SK-N-SH (cell line): ENCODE measurements around the gene CCDC106. TPM values are rescaled to one million over a fixed set of nuclear protein-coding genes. Genes with fewer than 3 reads are reported as not detected.

Experiments used
- CTCF ChIA-PET: fragments of 300-600, 350-600 bp; formaldehyde crosslinking; extraction: SDS; loops from one replicate; lab custom pipeline; 2021; lab: Yijun Ruan, JAX
- POLR2A ChIA-PET: fragments of 350-600 bp; sonication (Branson Sonifier 250); formaldehyde crosslinking; extraction: SDS; loops from one replicate; lab custom pipeline; 2020; ENCODE audit warnings: antibody characterized with exemption, inconsistent platforms; lab: Yijun Ruan, JAX
- DNase-seq: peaks from one replicate; pipeline ENCODE4 v3.0.0; 2012
- H2AFZ ChIP-seq: fragments of 200-600 bp; sonication (generic); 2 replicates; pipeline ENCODE4 v1.8.1; 2016; ENCODE audit warnings: antibody characterized with exemption, mild to moderate bottlenecking, low read depth
- H3F3A ChIP-seq: fragments of 200-600 bp; sonication (generic); replicated peaks from 2 replicates; pipeline ENCODE3; 2016; ENCODE audit warnings: antibody characterized with exemption, mild to moderate bottlenecking; ENCODE audit not compliant: insufficient read depth
- H3K27ac ChIP-seq, 2 experiments: fragments of 200-500 bp in 1 of 2; fragments of 200-600 bp in 1 of 2; sonication (Bioruptor generic) in 1 of 2; sonication (generic), shearing (Covaris generic) in 1 of 2; 2 replicates each; pipeline versions ENCODE4 v1.5.1 to v1.6.1; 2014 to 2016; ENCODE audit warnings: low read depth in 2 of 2, inconsistent platforms in 1 of 2, low read length in 1 of 2, mild to moderate bottlenecking in 1 of 2, mixed read lengths in 1 of 2
- H3K27me3 ChIP-seq: fragments of 200-600 bp; sonication (generic), shearing (Covaris generic); 2 replicates; pipeline ENCODE4 v1.6.1; 2016; ENCODE audit warnings: mixed run types; ENCODE audit not compliant: insufficient read depth
- H3K36me3 ChIP-seq, 2 experiments: fragments of 200-500 bp in 1 of 2; fragments of 200-600 bp in 1 of 2; sonication (Bioruptor generic) in 1 of 2; sonication (generic) in 1 of 2; replicated peaks in 1 of 2; 2 replicates each; pipeline versions ENCODE3 to v1.5.1; 2014 to 2016; ENCODE audit warnings: low read length in 1 of 2, mild to moderate bottlenecking in 1 of 2; ENCODE audit not compliant: insufficient read depth in 2 of 2, control insufficient read depth in 1 of 2
- H3K4me1 ChIP-seq, 2 experiments: fragments of 200-500 bp in 1 of 2; fragments of 200-600 bp in 1 of 2; sonication (Bioruptor generic) in 1 of 2; sonication (generic), shearing (Covaris generic) in 1 of 2; 2 replicates each; pipeline versions ENCODE4 v1.5.1 to v1.6.1; 2014 to 2016; ENCODE audit warnings: low read depth in 1 of 2, low read length in 1 of 2, mixed run types in 1 of 2; ENCODE audit not compliant: insufficient read depth in 2 of 2, control insufficient read depth in 1 of 2
- H3K4me2 ChIP-seq: fragments of 200-600 bp; sonication (generic), shearing (Covaris generic); 2 replicates; pipeline ENCODE4 v1.6.1; 2017; ENCODE audit warnings: mixed run types
- H3K4me3 ChIP-seq, 2 experiments: fragments of 200-500 bp in 1 of 2; fragments of 200-600 bp in 1 of 2; sonication (Bioruptor generic) in 1 of 2; sonication (generic), shearing (Covaris generic) in 1 of 2; 2 replicates each; pipeline versions ENCODE4 v1.5.1 to v1.8.1; 2014 to 2016; ENCODE audit warnings: low read depth in 2 of 2, inconsistent platforms in 1 of 2, low read length in 1 of 2, mild to moderate bottlenecking in 1 of 2, mixed read lengths in 1 of 2, moderate library complexity in 1 of 2
- H3K79me2 ChIP-seq: fragments of 200-600 bp; sonication (generic); 2 replicates; pipeline ENCODE4 v1.8.1; 2017; ENCODE audit warnings: mild to moderate bottlenecking; ENCODE audit not compliant: insufficient read depth
- H3K9ac ChIP-seq: fragments of 200-600 bp; sonication (generic); 2 replicates; pipeline ENCODE4 v1.6.1; 2017; ENCODE audit warnings: mixed run types
- H3K9me2 ChIP-seq: fragments of 200-600 bp; sonication (generic); 2 replicates; pipeline ENCODE4 v1.6.1; 2017; ENCODE audit warnings: mixed run types
- H3K9me3 ChIP-seq: fragments of 200-600 bp; sonication (generic); 2 replicates; pipeline ENCODE4 v1.6.1; 2017; ENCODE audit warnings: mixed run types, mild to moderate bottlenecking, moderate library complexity
- H4K20me1 ChIP-seq: fragments of 200-600 bp; sonication (generic); 2 replicates; pipeline ENCODE4 v1.6.1; 2017; ENCODE audit warnings: mild to moderate bottlenecking, mixed run types; ENCODE audit not compliant: insufficient read depth
- CHD2 ChIP-seq: fragments of 150-350 bp; IDR thresholded peaks from 2 replicates; pipeline ENCODE4 v1.6.1; 2018; ENCODE audit warnings: low read length; ENCODE audit not compliant: partially characterized antibody
- CTCF ChIP-seq: fragments of 200-600 bp; sonication (generic); IDR thresholded peaks from 2 replicates; pipeline ENCODE4 v1.6.1; 2017; ENCODE audit warnings: antibody characterized with exemption, mild to moderate bottlenecking, moderate library complexity
- EP300 ChIP-seq, 2 experiments: IDR thresholded peaks; 2 replicates each; pipeline versions ENCODE4 v1.4.0 to v1.6.1; 2012; ENCODE audit warnings: borderline replicate concordance in 1 of 2, low read depth in 1 of 2, low read length in 1 of 2
- FOXJ3 ChIP-seq: sonication (generic); formaldehyde crosslinking; IDR thresholded peaks from 2 replicates; pipeline ENCODE4 v1.5.1; 2020; ENCODE audit warnings: mild to moderate bottlenecking, missing genetic modification reagents
- FOXM1 ChIP-seq: IDR thresholded peaks from 2 replicates; pipeline ENCODE4 v1.4.0; 2012; ENCODE audit warnings: low read depth, mild to moderate bottlenecking
- GATA2 ChIP-seq: sonication (generic); formaldehyde crosslinking; IDR thresholded peaks from 2 replicates; pipeline ENCODE4 v1.5.0; 2020; ENCODE audit warnings: mild to moderate bottlenecking, missing genetic modification reagents
- MAX ChIP-seq: IDR thresholded peaks from 2 replicates; pipeline ENCODE4 v1.4.0; 2012; ENCODE audit warnings: low read depth
- MEF2A ChIP-seq: IDR thresholded peaks from 2 replicates; pipeline ENCODE4 v1.4.0; 2012; ENCODE audit warnings: low read depth, borderline replicate concordance
- NFIC ChIP-seq: IDR thresholded peaks from 2 replicates; pipeline ENCODE4 v1.4.0; 2012; ENCODE audit warnings: borderline replicate concordance
- PBX3 ChIP-seq: IDR thresholded peaks from 2 replicates; pipeline ENCODE4; 2012
- POLR2AphosphoS5 ChIP-seq: IDR thresholded peaks from 2 replicates; pipeline ENCODE4 v1.6.1; 2012; ENCODE audit warnings: low read depth, low read length
- RFX5 ChIP-seq: IDR thresholded peaks from 2 replicates; pipeline ENCODE4 v1.6.1; 2012; ENCODE audit warnings: mild to moderate bottlenecking, improper control_type of control experiment, low read length
- RXRA ChIP-seq: IDR thresholded peaks from 2 replicates; pipeline ENCODE4 v1.4.0; 2012; ENCODE audit warnings: low read depth, mild to moderate bottlenecking, borderline replicate concordance
- SIN3A ChIP-seq: IDR thresholded peaks from 2 replicates; pipeline ENCODE4 v1.6.1; 2012; ENCODE audit warnings: low read depth, mild to moderate bottlenecking, low read length, moderate library complexity, borderline replicate concordance
- TAF1 ChIP-seq: IDR thresholded peaks from 2 replicates; pipeline ENCODE4 v1.6.1; 2012; ENCODE audit warnings: low read depth, mild to moderate bottlenecking, low read length, moderate library complexity, borderline replicate concordance
- TEAD4 ChIP-seq: IDR thresholded peaks from 2 replicates; pipeline ENCODE4 v1.4.0; 2012; ENCODE audit warnings: mild to moderate bottlenecking, borderline replicate concordance; ENCODE audit not compliant: insufficient read depth
- USF1 ChIP-seq: IDR thresholded peaks from 2 replicates; pipeline ENCODE4 v1.4.0; 2012; ENCODE audit warnings: low read depth, borderline replicate concordance
- USF2 ChIP-seq: fragments of 150-350 bp; IDR thresholded peaks from 2 replicates; pipeline ENCODE4 v1.6.1; 2017; ENCODE audit warnings: antibody characterized with exemption, low read length, low read depth, borderline replicate concordance
- ZBTB33 ChIP-seq: IDR thresholded peaks from 2 replicates; pipeline ENCODE4 v1.4.0; 2012; ENCODE audit warnings: low read depth, borderline replicate concordance
- WGBS: methylation state at CpG from one replicate; pipeline ENCODE4 v1.1.6; 2017; ENCODE audit warnings: low lambda C conversion rate; 5-methylcytosine and 5-hydroxymethylcytosine counted together
- polyA plus RNA-seq, 3 experiments: library from polyadenylated mRNA; depleted of rRNA; stranded (reverse); fragments of >200 nt; gene quantifications; 2 replicates each; pipeline ENCODE4 v1.2.3, GENCODE V29; 2012

Gene CCDC106
- polyA plus RNA-seq, 1 of the 3 experiments (the other 2 are of a cell fraction): 27.1 TPM

- H3K4me2 ChIP-seq: peak overlapping the region; percentile 97
- no peak overlapping the region; a peak in 1 of 4 replicates for H3K27ac ChIP-seq
- WGBS: 87% methylated on average over 7 of the region's 7 CpGs
- peaks cover 7 to 28% of the 10 kb centered on the region in 2 experiments; a peak in 3 of 4 replicates for H3K4me1 ChIP-seq
- H4K20me1 ChIP-seq: peaks cover 78% of the 10 kb centered on the region
- H3K4me3 ChIP-seq: peak overlapping the region; percentile 74 to 96; a peak in 3 of 4 replicates
- H2AFZ ChIP-seq: no peak overlapping the region
- peaks cover 26 to 48% of the 10 kb centered on the region in 2 experiments for H3K36me3 ChIP-seq
- POLR2A ChIA-PET: no interaction called here
- TF ChIP-seq MEF2A (no peak), NFIC (no peak), CHD2 (no peak), EP300 (IDR thresholded peaks at IDR 0.05; ENCODE audit: borderline replicate concordance in 1 of 2, low read depth in 1 of 2, low read length in 1 of 2) (no peak), TAF1 (no peak), MAX (no peak), POLR2AphosphoS5 (no peak), PBX3 (no peak), ZBTB33 (no peak), FOXJ3 (CRISPR knock-in tag) (no peak), USF1 (no peak), TEAD4 (no peak)
- TF ChIP-seq, all 33 proteins: peak for 0
- Histone ChIP-seq H3K9ac (peak overlapping the region; percentile 87; the same call in 1 of the 2 replicates), H3F3A (peaks cover 21% of the 10 kb centered on the region), H3K9me2 (no peaks in the 10 kb centered on the region), H3K27me3 (no peaks in the 10 kb centered on the region), H3K9me3 (no peaks in the 10 kb centered on the region), H3K79me2 (peaks cover 92% of the 10 kb centered on the region)
- DNase-seq: no peak
- CTCF ChIA-PET: interaction anchor here (1.0 kb wide), 1 partner anchor 23 kb away, joined by 4 read pairs; no protein-coding TSS in a partner anchor
Observed at GRCh38 chr19:55676889-55677505, 29.0 kb downstream of the CCDC106 start.

- Histone ChIP-seq H2AFZ (no peak overlapping the region), H3K9me2 (no peaks in the 10 kb centered on the region), H3K4me1 (peaks cover 2 to 28% of the 10 kb centered on the region in 2 experiments; a peak in 3 of 4 replicates), H3K36me3 (peaks cover 26 to 43% of the 10 kb centered on the region in 2 experiments), H4K20me1 (peaks cover 76% of the 10 kb centered on the region), H3K4me2 (peak overlapping the region; percentile 97; the same call in 1 of the 2 replicates), H3K27me3 (no peaks in the 10 kb centered on the region), H3K4me3 (no peak overlapping the region), H3K79me2 (peaks cover 92% of the 10 kb centered on the region), H3K9ac (no peak overlapping the region), H3F3A (peaks cover 15% of the 10 kb centered on the region), H3K9me3 (no peaks in the 10 kb centered on the region), H3K27ac (no peak overlapping the region)
- 97% methylated on average over 6 of the region's 6 CpGs for WGBS
- no peak for DNase-seq
- ChIA-PET CTCF (no interaction called here), POLR2A (no interaction called here)
- TF ChIP-seq MEF2A (no peak), USF2 (no peak), FOXM1 (no peak), GATA2 (no peak), RXRA (no peak), MAX (no peak), RFX5 (no peak), SIN3A (no peak), TEAD4 (no peak), CTCF (no peak), EP300 (IDR thresholded peaks at IDR 0.05; ENCODE audit: borderline replicate concordance in 1 of 2, low read depth in 1 of 2, low read length in 1 of 2) (no peak)
Observed at GRCh38 chr19:55677572-55678028, 29.6 kb downstream of the CCDC106 start.
